ENCODE results near the gene TLN1.

DNA sequence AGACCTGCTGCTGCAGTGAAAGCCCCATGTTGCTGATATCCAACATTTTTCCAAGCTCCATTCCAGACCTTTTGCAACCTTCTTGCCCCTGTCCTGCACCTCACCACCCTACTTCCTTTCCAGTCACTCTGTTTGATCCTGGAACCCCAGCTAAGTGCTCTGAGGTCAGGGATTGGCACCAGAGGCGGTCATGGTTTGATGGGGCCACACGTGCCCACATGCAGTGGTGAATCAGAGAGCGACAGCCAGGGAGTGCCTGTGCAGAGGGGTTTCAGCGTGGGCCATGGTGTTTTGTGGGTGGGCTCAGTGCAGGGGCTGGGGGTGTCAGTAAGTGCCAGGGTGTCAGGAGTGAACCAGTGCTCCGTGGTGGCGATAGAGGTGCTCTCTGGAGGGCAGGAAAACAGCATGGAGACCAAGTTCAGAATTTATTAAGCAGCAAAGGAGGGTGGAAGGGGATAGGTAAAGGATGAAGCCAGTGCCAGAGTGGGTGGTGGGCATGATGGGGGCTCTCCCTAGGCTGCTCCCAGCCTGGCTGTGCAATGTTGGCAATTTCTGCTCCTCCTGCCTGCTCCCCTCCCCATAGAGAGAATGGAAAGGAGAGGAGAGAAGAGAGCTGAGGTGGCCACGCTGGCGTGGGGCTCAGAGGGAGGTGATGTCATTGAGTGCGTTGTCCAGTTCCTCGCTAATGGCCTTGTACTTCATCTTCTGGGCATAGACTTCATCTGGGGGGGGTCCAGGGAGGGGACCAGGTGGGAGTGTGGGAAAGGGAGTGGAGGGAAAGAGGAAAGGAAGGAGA lies 49.3 kb downstream of the TLN1 start:
- TF ChIP-seq, protein P1, sequence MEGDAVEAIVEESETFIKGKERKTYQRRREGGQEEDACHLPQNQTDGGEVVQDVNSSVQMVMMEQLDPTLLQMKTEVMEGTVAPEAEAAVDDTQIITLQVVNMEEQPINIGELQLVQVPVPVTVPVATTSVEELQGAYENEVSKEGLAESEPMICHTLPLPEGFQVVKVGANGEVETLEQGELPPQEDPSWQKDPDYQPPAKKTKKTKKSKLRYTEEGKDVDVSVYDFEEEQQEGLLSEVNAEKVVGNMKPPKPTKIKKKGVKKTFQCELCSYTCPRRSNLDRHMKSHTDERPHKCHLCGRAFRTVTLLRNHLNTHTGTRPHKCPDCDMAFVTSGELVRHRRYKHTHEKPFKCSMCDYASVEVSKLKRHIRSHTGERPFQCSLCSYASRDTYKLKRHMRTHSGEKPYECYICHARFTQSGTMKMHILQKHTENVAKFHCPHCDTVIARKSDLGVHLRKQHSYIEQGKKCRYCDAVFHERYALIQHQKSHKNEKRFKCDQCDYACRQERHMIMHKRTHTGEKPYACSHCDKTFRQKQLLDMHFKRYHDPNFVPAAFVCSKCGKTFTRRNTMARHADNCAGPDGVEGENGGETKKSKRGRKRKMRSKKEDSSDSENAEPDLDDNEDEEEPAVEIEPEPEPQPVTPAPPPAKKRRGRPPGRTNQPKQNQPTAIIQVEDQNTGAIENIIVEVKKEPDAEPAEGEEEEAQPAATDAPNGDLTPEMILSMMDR (IDR thresholded peaks at IDR 0.05) = no peak
- TF ChIP-seq TCF7L2 (IDR thresholded peaks at IDR 0.05; ENCODE audit: low read depth, low read length) = no peak

Measured in Panc1 (cell line).